ENCODE data around the gene ANXA6. TPM values are rescaled to one million over a fixed set of nuclear protein-coding genes. Genes with fewer than 3 reads are reported as not detected.
A peak's percentile ranks its signal among the peaks of the same experiment; 100 is the strongest.

The ANXA6 gene
- total RNA-seq, 1 donor from 2014 or later, result 329 TPM

GRCh38 chr5:151083081-151083676, 74.4 kb downstream of the ANXA6 start:
- no peak for DNase-seq (ENCODE audit: low read depth, low spot score)

GRCh38 chr5:151082282-151082902, 75.2 kb downstream of the ANXA6 start:
- no peak for DNase-seq (ENCODE audit: low read depth, low spot score)

GRCh38 chr5:151081431-151082281, 75.9 kb downstream of the ANXA6 start:
- no peak for DNase-seq (ENCODE audit: low read depth, low spot score)

- DNase-seq (ENCODE audit: low read depth, low spot score), result peak; percentile 80
These were observed 76.8 kb downstream of the ANXA6 start, which contains the start of gene TNIP1 for GRCh38 chr5:151080613-151081430. Gene TNIP1 (minus strand): TSS chr5:151081034. CDS start chr5:151065095, 15,939 bp downstream.

- no peak for DNase-seq (ENCODE audit: low read depth, low spot score)
These were observed 77.6 kb downstream of the ANXA6 start for GRCh38 chr5:151079838-151080612.

GRCh38 chr5:151078490-151079262, 78.9 kb downstream of the ANXA6 start:
- no peak for DNase-seq (ENCODE audit: low read depth, low spot score)

- DNase-seq (ENCODE audit: low read depth, low spot score), result no peak
These were observed 79.6 kb downstream of the ANXA6 start for GRCh38 chr5:151077967-151078366.

GRCh38 chr5:151077419-151077818, 80.2 kb downstream of the ANXA6 start:
- no peak for DNase-seq (ENCODE audit: low read depth, low spot score)

- no peak for DNase-seq (ENCODE audit: low read depth, low spot score)
These were observed 81.0 kb downstream of the ANXA6 start for GRCh38 chr5:151076616-151077015.

- no peak for DNase-seq (ENCODE audit: low read depth, low spot score)
These were observed 81.8 kb downstream of the ANXA6 start for GRCh38 chr5:151075698-151076331.

GRCh38 chr5:151074557-151074956, 83.0 kb downstream of the ANXA6 start:
- no peak for DNase-seq (ENCODE audit: low read depth, low spot score)

- no peak for DNase-seq (ENCODE audit: low read depth, low spot score)
These were observed 84.3 kb downstream of the ANXA6 start for GRCh38 chr5:151073280-151073679.

GRCh38 chr5:151072630-151073025, 85.0 kb downstream of the ANXA6 start:
- DNase-seq (ENCODE audit: low read depth, low spot score), result no peak

- no peak for DNase-seq (ENCODE audit: low read depth, low spot score)
These were observed 85.5 kb downstream of the ANXA6 start for GRCh38 chr5:151071848-151072629.

GRCh38 chr5:151071021-151071420, 86.6 kb downstream of the ANXA6 start:
- DNase-seq (ENCODE audit: low read depth, low spot score), result no peak

- no peak for DNase-seq (ENCODE audit: low read depth, low spot score)
These were observed 87.1 kb downstream of the ANXA6 start for GRCh38 chr5:151070449-151070848.

- DNase-seq (ENCODE audit: low read depth, low spot score), result no peak
These were observed 89.0 kb downstream of the ANXA6 start for GRCh38 chr5:151068433-151069197.
